ENCODE data around the gene HTR1B.

The HTR1B gene

DNA sequence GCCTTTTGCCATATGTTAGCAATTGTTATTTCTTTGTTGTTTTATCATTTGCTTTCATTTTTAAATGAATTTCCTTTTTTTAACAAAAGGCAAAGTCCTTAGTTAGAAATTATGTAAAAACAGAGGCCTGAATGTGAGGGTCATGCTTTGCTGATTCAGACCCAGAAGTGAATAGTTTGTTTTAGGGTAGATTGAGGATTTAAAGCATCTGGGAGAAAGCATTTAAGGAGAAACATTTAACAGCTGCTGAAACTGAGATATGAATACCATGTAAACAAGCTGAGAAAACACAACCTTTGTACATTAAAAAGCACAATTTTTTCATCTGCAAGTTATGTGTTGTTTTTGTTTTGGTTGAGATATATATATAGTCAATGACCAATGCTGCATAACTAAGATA is 8.0 kb downstream of the HTR1B start:
- DNase-seq, result no peak

DNA sequence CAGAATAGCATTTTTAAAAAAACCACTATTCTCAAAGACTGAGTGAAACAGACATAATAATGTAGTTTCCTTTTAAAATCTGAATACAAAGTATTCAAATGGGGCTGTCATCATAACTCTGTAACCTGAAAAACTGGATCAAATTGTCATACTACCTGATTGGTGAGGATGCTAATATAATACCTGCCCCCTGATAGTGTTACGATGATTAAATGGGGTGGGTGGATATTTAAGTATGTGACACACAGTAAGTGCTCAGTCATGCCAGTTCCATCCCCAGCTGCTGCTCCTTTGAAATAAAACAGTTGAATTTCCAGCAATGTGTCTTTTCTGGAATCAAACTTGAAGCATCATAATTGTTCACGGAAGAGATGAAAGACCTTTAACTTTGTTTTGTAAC is 8.9 kb downstream of the HTR1B start:
- DNase-seq, result no peak

DNA sequence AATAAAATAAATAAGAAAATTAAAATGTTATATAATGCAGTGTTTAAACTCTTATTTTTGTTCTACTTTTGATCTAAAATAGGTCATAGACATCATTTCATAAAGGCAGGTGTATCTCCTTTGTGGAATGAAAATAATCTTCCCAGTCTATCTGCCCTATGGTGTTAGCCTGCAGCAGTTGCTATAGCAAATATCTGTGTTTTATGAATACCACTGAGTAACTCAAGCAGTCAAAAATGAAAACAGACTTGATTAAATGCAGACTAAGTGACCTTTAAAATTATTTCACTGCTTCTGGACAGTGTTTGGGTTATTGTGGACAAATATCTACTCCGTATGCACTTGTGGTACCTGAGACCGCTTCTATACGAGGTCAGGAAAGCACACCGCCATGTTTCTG is 11.8 kb downstream of the HTR1B start:
- DNase-seq, result no peak

DNA sequence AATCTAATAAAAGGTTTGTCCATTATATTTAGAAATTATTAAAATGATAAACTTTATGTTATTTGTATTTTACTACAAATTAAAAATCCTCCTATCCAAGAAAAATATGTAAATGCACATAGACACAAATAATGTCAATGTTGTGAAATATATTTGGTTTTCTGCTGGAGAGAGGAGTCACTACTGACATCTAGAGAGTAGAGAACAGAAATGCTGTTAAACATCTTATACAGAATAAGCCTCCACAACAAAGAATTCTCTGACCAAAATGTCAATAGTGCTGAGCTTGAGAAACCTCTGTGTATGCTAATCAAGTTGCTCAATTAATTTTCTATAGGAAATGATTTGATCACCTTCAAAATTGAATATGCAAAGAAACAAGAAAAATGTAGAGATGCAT is 12.4 kb downstream of the HTR1B start:
- DNase-seq, result no peak

DNA sequence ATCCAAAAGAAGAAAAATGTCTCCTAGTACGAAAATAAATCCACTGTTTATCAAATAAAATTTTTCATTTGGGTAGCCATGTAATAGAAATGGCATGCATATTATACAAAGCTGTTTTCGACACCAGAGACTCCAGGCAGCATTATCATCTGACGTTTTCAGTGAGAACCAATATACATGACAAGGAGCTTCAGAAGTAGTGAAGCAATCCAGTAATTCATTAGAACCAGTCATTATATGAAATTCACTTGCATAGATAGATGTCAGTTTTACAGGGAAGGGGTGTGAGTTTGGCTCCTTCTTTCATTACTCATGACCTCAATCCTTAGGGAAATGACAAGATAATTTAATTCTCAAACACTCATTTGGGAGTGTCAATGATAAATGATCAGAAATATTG is 14.7 kb downstream of the HTR1B start:
- DNase-seq, result no peak

DNA sequence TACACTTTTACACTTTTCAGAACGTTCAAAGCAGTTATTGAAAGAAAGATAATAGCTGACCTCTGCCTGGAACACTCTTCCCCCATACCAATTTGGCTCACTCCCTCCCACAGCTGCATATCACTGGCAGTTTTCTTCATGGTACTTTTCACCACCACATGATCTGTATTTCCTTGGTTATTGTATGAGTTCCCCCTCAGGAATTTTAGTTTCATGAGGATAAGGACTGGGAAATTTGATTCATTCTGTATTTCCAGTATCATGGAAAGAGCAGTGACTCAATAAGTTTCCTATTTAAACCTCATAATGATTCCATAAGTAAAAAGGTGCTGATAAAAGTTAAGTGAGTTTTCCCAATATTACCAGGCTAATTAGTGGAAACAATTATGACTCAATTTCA is 16.0 kb downstream of the HTR1B start:
- DNase-seq, result no peak

DNA sequence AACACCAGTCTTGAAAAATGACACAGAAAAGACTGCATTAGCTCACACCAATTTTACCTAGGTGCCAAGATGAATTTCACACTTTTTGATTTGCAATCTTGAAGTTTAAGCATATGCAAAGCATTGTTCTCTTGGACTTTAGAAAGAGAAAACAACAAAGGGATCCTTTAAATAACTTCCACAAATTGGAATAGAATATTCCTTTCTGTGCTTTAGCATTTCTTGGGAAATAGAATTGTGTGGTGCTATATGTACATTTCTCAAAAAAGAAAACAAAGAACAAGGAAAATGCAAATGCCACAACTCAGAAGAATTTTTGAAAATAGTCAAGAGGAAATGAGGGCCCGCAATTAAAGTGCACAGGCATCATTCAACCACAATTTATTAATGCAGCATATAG is 17.0 kb downstream of the HTR1B start:
- no peak for DNase-seq

DNA sequence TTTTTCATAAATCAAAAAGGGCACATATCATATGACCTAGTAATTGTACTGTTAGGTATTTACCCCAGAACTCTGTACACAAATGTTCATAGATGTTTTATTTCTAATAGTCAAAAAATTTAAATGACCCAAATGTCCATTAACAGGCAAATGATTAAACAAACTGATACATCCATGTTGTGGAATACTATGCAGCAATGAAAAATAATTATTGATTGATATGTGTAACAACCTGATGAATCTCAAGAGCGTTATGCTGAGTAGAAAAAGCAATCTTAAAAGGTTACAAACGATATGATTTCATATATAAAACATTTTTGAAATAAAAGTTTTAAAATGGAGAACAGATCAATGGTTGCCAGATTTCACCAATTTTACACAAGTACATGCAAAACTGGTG is 18.1 kb downstream of the HTR1B start:
- DNase-seq, result no peak

DNA sequence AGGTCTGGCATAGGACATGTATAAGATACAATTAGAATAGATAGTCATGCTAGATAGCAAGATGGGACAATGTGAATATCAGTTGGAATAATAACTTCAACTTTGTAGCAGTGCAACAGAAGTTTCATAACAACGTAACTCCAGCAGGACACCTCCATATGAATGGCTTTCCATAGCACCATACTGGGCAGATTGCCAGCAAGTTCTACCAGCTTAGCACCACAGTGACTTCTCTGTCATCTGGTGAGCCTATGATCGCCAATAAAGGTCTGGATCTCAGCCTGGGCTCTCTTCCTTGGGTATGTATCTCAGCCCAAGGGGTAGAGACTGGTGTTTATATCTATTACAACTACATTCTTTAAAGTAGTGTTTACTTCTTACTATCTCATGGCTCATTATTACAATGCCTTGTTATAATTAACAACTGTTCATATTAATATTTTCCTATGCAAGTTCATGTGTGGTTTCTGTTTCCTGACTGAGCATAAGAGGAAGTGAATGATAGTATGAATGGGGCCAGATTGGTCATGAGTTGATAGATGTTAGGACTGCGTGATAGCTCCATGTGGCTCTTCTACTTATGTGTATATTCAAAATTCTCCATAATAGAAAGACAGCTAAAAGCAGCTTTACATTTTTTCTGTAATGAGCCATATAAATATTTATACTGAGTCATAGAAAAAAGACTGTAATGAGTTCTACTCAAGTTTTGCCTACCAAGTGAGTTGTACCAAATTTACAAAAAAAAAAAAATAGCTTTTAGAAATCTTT is 22.9 kb downstream of the HTR1B start:
- no peak for DNase-seq

DNA sequence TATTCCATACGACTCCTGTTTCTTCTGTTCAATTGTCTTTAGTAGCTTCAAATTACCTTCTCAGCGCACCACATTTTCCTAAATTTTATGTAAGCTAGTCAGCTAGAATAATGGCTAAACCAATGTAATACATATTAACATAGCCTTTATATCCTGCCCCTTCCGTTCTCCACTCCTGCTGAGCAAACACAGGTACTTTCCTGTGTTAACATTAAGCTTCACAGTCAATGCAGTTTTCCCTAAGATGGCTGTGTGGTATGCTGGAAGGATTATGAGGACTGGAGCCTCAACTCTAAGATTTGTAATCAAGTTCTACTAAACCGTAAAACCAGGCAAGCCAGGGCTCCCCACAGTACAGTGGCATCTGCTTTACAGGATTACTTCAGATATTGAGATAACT is 29.4 kb downstream of the HTR1B start:
- no peak for DNase-seq

DNA sequence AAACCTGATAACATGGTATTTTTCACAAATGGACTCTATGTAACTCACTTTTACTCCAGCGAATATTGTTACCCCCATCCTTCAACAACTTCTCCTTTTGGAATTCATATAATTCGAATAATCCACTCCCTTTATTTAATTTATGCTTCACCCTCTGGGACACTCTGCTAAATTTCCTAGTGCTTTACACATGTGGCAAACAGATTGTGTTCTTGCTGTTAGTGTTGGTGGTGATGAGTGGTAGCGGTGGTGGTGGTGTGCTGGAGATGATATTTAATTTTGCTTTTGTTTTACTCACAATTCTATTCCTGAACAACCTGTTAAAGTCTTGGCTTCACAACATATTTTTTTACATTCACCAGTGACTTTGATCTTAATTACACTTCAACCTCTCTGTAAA is 32.8 kb downstream of the HTR1B start:
- DNase-seq, result no peak

DNA sequence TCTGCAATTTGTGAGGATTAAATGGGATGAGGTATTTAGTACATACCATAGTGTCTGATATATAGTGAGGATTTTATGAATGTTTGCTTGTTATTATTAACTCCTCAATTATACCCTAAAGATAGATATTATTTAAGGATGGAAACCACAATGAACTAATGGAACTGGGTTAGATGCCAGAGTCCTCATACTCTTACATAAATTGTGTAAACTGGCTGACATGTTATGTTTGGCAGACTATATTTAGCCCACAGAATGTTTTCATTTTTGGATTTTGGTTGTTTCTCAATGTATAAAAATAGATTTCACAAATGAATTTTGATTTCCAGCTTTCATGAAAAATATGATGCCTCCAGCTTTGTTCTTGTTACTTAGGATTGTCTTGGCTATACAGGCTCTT is 37.6 kb downstream of the HTR1B start:
- DNase-seq, result no peak

DNA sequence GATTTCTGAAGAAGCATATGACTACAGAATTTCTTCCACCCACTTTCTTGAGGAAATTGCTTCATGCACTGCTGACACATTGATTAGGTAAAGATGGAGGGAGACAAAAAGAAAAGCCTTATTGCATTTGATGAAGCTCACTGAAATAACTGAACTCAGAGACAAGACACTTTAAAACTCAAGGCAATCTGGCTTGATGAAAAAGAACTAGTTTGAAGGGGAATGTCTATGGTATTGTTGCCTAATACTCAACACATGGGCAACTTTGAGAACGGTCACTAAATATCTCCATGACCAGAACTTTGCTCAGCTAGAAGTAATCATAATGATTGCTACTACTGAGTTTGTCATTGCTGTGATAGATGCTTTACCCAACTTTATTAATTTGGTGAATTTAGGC is 38.1 kb downstream of the HTR1B start:
- DNase-seq, result no peak

DNA sequence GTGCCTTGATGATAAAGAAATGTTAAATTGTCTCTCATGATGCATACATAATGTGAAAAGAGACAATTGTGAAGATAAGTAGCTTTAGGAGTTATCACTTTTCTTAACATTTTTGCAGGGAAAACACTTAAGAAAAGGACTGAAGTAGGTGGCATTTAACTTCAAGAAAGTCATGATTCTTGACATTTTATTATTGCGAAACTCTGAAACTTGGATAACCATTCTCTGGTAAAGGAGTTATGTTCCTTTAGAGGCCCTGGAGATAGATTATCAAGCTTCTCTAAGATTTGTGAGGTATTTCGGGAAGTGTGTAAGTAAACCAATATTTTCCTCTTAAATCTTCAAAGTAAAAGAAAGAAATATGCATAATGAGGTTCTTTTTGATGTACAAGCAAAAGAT is 38.5 kb downstream of the HTR1B start:
- no peak for DNase-seq

DNA sequence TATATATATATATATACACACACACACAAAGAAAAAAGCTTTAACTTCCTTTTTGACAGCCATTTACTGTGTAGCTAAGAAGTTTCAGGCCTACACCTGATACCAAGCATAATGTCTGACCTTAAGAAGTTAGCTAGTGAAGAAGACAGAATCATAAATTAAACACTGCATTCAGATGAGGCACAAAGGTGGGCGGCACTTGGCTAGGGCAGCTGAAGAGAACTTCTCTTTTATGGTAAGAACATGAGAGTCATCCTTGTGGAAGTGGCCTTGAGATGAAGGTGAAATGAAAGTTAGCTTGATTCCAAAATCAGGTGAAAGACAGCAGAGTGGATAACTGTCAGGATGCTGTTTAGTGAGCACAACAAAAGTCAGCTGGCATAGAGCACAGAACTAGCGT is 46.5 kb downstream of the HTR1B start:
- no peak for DNase-seq

DNA sequence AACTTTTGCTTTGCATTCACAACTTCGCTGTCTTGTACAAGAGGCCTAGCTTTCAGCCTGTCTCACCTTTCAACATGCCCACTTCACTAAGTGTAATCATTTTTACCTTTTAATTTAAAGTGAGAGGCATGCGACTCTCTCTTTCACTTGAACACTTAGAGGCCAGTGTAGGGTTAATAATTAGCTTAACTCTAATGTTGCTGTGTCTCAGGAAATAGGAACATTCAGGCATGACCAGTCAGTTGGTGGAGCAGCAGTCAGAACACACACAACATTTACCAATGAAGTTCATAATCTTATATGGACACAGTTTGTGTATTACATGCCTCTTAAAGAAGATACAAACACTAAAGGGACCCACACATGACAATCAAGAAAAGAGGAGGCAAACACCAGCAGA is 47.6 kb downstream of the HTR1B start:
- DNase-seq, result no peak

Measured in effector CD8-positive, alpha-beta T cell (primary cell).